HG03139 (cell line): ENCODE results near the gene MBNL2.
A peak's percentile ranks its signal among the peaks of the same experiment; 100 is the strongest.
"Not testable (repeated sequence)": the region's sequence is repeated elsewhere in the genome, so short reads cannot be mapped to it uniquely, and the experiment has no call there.

Experiments used
- ATAC-seq: cut with Tn5 transposase; IDR thresholded peaks from one replicate; pipeline ENCODE4 v1.9.1; 2021; ENCODE audit not compliant: unreplicated experiment

Gene MBNL2

GRCh38 chr13:97341135-97341534 lies 119.0 kb downstream of the MBNL2 start:
- no peak for ATAC-seq

- ATAC-seq: no peak
Measured at GRCh38 chr13:97342136-97342535, 120.0 kb downstream of the MBNL2 start.

- no peak for ATAC-seq
Measured at GRCh38 chr13:97342936-97343335, 120.8 kb downstream of the MBNL2 start.

GRCh38 chr13:97344265-97345175 lies 122.4 kb downstream of the MBNL2 start:
- peak; percentile 61 for ATAC-seq

GRCh38 chr13:97346097-97346496 lies 124.0 kb downstream of the MBNL2 start:
- no peak for ATAC-seq

GRCh38 chr13:97346561-97347254 lies 124.6 kb downstream of the MBNL2 start:
- ATAC-seq: no peak

- no peak for ATAC-seq
Measured at GRCh38 chr13:97347255-97347932, 125.3 kb downstream of the MBNL2 start.

- ATAC-seq: no peak
Measured at GRCh38 chr13:97348569-97349100, 126.5 kb downstream of the MBNL2 start.

GRCh38 chr13:97352012-97352411 lies 129.9 kb downstream of the MBNL2 start:
- not testable (repeated sequence) for ATAC-seq

GRCh38 chr13:97352815-97353214 lies 130.7 kb downstream of the MBNL2 start:
- no peak for ATAC-seq

- ATAC-seq: no peak
Measured at GRCh38 chr13:97353927-97354675, 132.0 kb downstream of the MBNL2 start.

- ATAC-seq: no peak
Measured at GRCh38 chr13:97354808-97355207, 132.7 kb downstream of the MBNL2 start.

- no peak for ATAC-seq
Measured at GRCh38 chr13:97356592-97356991, 134.5 kb downstream of the MBNL2 start.

- peak; percentile 95 for ATAC-seq
Measured at GRCh38 chr13:97359181-97360057, 137.3 kb downstream of the MBNL2 start.

- no peak for ATAC-seq
Measured at GRCh38 chr13:97360610-97361009, 138.5 kb downstream of the MBNL2 start.

- ATAC-seq: no peak
Measured at GRCh38 chr13:97364031-97364430, 141.9 kb downstream of the MBNL2 start.

GRCh38 chr13:97364827-97365226 lies 142.7 kb downstream of the MBNL2 start:
- no peak for ATAC-seq

GRCh38 chr13:97366172-97366688 lies 144.1 kb downstream of the MBNL2 start:
- ATAC-seq: no peak

GRCh38 chr13:97367016-97367822 lies 145.1 kb downstream of the MBNL2 start:
- no peak for ATAC-seq
